Esophagus squamous epithelium (tissue), 4 donors: Measurements from ENCODE around the gene CMTM6.
"Not testable (repeated sequence)": the region's sequence is repeated elsewhere in the genome, so short reads cannot be mapped to it uniquely, and the experiment has no call there.

Experiments
- POLR2A ChIP-seq, 4 donors: fragments of 450-650 bp; IDR thresholded peaks; one replicate each; pipeline ENCODE4 v1.6.1; 2017; ENCODE audit warnings: antibody characterized with exemption in 4 of 4, mild to moderate bottlenecking in 4 of 4, moderate library complexity in 3 of 4
- TF ChIP-seq, protein P1 (sequence below), 6 experiments: fragments of 450-650 bp in 4 of 6; fragments of 200-600 bp in 2 of 6; sonication (generic) in 2 of 6; IDR thresholded peaks; one replicate each; pipeline ENCODE4 v1.5.1; 2016 to 2019; ENCODE audit warnings: antibody characterized with exemption in 6 of 6, mild to moderate bottlenecking in 4 of 6, moderate library complexity in 4 of 6

DNA sequence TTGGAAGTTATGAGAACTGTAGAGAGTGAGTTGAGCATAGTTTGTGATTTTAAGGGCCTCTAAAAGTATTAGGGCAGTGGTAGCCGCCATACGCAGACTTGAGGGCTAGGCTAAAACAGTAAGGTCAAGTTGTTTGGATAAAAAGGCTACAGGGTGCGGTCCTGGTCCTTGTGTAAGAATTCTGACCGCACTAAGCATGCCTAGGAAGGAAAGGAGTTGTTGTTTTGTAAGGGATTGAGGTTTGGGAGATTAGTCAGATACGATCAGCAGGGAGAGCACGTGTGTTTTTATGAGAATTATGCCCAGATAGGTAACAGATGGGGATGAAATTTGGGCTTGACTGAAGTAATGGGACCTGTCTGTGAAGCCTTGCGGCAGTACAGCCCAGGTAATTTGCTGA lies 39.2 kb downstream of the CMTM6 start:
- TF ChIP-seq, protein P1, sequence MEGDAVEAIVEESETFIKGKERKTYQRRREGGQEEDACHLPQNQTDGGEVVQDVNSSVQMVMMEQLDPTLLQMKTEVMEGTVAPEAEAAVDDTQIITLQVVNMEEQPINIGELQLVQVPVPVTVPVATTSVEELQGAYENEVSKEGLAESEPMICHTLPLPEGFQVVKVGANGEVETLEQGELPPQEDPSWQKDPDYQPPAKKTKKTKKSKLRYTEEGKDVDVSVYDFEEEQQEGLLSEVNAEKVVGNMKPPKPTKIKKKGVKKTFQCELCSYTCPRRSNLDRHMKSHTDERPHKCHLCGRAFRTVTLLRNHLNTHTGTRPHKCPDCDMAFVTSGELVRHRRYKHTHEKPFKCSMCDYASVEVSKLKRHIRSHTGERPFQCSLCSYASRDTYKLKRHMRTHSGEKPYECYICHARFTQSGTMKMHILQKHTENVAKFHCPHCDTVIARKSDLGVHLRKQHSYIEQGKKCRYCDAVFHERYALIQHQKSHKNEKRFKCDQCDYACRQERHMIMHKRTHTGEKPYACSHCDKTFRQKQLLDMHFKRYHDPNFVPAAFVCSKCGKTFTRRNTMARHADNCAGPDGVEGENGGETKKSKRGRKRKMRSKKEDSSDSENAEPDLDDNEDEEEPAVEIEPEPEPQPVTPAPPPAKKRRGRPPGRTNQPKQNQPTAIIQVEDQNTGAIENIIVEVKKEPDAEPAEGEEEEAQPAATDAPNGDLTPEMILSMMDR (IDR thresholded peaks at IDR 0.05): not testable (repeated sequence)
- TF ChIP-seq POLR2A (IDR thresholded peaks at IDR 0.05): not testable (repeated sequence)
